D721Med (cell line): ENCODE results near the gene ZNF563.
A peak's percentile ranks its signal among the peaks of the same experiment; 100 is the strongest.

ENCODE experiments used
- DNase-seq: peaks from one replicate; pipeline ENCODE4 v3.0.0; 2011; ENCODE audit warnings: low spot score; ENCODE audit not compliant: insufficient read length
- FAIRE-seq: peaks from 2 replicates; lab custom pipeline; 2011; peaks lifted over from hg19 to GRCh38; lab: Jason Lieb, UNC
- TF ChIP-seq, protein P1 (sequence below): IDR thresholded peaks from 2 replicates; pipeline ENCODE4 v1.5.1; 2012; ENCODE audit warnings: mild to moderate bottlenecking, control low read depth; ENCODE audit not compliant: insufficient read depth; ENCODE audit errors: missing control alignments

The ZNF563 gene

GRCh38 chr19:12353375-12353774, 19.9 kb upstream of the ZNF563 start:
- FAIRE-seq (no peak), DNase-seq (no peak)

DNA sequence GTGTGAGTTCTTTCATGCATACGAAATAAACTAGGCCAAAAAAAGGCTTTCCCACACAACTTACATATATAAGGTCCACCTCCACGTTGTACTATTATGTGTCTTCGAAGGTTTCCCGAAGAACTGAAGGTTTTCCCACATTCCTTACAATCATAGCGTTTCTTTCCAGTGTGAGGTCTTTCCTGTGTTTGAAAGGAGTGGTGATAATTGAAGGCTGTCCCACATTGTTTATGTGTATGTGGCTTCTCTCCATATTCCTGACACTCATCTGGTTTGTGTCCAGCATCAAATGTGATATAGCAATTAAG, 17.4 kb upstream of the ZNF563 start:
- DNase-seq (no peak), FAIRE-seq (no peak)
- TF ChIP-seq, protein P1, sequence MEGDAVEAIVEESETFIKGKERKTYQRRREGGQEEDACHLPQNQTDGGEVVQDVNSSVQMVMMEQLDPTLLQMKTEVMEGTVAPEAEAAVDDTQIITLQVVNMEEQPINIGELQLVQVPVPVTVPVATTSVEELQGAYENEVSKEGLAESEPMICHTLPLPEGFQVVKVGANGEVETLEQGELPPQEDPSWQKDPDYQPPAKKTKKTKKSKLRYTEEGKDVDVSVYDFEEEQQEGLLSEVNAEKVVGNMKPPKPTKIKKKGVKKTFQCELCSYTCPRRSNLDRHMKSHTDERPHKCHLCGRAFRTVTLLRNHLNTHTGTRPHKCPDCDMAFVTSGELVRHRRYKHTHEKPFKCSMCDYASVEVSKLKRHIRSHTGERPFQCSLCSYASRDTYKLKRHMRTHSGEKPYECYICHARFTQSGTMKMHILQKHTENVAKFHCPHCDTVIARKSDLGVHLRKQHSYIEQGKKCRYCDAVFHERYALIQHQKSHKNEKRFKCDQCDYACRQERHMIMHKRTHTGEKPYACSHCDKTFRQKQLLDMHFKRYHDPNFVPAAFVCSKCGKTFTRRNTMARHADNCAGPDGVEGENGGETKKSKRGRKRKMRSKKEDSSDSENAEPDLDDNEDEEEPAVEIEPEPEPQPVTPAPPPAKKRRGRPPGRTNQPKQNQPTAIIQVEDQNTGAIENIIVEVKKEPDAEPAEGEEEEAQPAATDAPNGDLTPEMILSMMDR = no peak

More at GRCh38 chr19:12353375-12353774, 19.9 kb upstream of the ZNF563 start:
- TF ChIP-seq, protein P1 = no peak

DNA sequence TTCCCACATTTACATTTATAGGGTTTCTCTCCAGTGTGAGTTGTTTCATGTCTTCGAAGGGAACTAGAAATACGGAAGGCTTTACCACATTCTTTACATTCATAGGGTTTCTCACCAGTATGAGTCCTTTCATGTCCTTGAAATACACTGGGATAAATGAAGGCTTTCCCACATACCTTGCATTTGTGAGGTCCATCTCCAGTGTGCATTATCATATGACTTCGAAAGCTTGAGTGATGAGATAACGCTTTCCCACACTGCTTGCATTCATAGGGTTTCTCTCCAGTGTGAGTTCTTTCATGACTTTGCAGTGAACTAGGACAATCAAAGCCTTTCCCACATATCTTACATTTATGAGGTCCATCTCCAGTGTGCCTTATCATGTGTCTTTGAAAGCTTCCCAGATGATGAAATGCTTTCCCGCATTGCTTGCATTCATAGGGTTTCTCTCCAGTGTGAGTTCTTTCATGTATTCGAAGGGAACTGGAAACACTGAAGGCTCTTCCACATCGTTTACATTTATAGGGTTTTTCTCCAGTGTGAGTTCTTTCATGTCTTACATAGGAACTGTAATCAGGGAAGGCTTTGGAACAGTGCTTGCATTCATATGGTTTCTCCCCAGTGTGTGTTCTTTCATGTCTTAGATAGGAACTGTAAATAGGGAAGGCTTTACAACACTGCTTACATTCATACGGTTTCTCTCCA, 16.9 kb upstream of the ZNF563 start:
- DNase-seq (no peak), FAIRE-seq (no peak)
- TF ChIP-seq, protein P1 = no peak

- FAIRE-seq (no peak), DNase-seq (no peak)
- TF ChIP-seq, protein P1 = peak; percentile 5
Observed at GRCh38 chr19:12346896-12347295, 13.5 kb upstream of the ZNF563 start.

- DNase-seq = no peak
- FAIRE-seq = no peak
- TF ChIP-seq, protein P1 = no peak
Observed at GRCh38 chr19:12345197-12345596, 11.8 kb upstream of the ZNF563 start.

DNA sequence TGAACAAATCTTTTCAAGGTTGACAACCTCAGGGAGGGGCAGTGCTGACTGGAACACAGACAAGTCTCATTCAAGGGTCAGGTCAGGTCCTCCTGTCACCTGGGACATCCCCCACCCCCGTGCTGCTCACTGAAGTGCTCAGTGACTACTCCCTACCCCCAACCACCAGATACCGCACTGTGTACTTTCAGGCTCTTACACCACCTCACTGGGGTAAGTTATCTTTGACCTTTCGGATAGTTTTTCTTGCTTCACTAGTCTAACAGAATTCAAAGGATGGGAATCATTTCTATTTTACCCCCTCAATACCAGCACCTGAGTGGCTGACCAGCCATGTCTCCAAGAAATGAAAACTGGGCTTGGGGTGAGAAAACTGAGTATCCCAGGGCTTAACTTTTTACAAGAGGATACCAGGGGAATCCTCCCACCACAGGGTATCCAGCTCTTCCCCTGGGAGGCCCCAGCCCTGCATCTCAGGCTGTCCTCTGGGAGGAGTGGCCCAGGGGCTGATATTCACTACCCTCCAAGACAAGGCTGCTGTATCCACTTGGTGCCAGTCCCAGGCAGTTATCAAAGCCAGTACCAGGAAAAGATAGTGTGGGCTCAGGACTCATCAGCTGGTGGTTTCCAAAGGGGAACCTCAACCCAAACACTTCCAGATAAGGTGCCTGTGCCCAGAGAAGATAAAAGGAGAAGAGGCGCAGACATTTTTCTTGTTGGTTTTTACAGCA, 2.1 kb downstream of the ZNF563 start:
- DNase-seq (no peak), FAIRE-seq (no peak)
- TF ChIP-seq, protein P1 = no peak

DNA sequence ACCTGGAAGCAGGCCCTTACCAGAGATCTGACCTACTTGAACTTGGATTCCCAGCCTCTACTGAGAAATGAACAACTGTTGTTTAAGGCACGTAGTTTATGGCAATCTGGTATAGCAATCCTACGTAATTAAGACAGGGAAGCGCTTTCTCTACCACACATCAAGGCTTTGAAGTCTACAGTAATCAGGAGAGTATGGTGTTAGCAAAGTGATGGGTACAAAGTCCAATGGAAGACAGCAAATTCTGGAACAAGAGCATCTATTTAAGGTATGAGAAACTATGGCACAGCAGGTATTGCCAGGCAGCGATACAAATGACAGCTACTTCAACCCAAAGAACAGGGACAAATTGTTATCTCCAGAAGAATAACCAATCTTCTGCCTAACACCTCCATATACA, 3.1 kb downstream of the ZNF563 start:
- DNase-seq = no peak
- no peak for FAIRE-seq
- TF ChIP-seq, protein P1 = no peak
